Femur (tissue), 1 donor: ENCODE results near the gene DNM3.
A peak's percentile ranks its signal among the peaks of the same experiment; 100 is the strongest.

Source experiments
- DNase-seq: peaks from one replicate; pipeline ENCODE4 v3.0.0-alpha.2; 2017

Gene DNM3

GRCh38 chr1:172120381-172120780 lies 279.1 kb downstream of the DNM3 start:
- no peak for DNase-seq

DNA sequence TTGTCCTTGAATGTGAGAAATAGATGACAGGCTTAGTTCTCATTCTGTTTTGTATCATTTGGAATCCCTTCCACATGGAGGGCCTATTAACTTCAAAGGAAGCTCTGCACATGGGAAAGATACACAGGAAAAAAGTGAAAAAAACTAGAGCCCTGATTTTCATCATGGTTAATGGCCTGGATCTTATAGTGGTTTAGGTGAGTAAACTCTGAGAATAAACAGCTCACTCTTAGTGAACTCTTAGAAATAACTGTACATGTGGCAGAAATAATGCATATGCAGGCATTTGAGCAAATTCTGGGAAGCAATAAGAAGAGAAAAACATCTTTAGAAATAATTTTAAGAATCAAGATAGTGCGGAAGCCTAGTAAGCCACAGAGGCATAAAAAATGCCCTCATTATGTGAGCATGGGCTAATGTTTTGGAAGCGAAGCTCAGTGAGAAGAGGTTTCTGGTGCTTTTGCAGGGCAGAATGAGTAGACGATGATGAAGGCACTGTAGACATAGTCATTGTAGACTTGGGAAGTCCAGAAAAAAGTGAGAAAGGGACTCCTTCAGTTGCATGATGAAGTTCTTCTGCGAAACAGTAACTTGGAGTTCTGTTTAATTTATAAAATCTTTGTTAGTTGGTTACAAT lies 279.9 kb downstream of the DNM3 start:
- no peak for DNase-seq

DNA sequence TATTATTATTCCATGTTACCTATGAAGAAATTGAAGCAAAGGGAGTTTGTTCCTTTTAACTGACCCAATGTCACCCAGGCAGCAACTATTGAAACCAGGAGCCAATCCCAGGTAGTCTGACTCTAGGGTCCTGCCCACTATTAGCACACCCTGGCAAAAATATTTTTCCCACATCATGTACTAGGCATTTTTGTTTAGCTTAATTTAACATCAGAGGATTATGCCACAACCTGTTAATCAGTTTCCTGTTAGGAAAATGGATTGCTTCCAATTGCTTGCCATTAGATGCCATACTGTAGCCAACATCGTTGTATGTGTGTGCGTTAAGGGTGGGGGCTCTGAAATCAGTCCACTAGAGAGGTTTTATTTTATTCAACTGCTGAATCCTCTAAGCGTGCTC lies 281.1 kb downstream of the DNM3 start:
- no peak for DNase-seq

GRCh38 chr1:172125250-172125649 lies 284.0 kb downstream of the DNM3 start:
- DNase-seq, result no peak

- no peak for DNase-seq
Observed at GRCh38 chr1:172125812-172126430, 284.6 kb downstream of the DNM3 start.

- DNase-seq, result no peak
Observed at GRCh38 chr1:172132836-172133235, 291.5 kb downstream of the DNM3 start.

GRCh38 chr1:172134087-172134731 lies 292.9 kb downstream of the DNM3 start:
- no peak for DNase-seq

DNA sequence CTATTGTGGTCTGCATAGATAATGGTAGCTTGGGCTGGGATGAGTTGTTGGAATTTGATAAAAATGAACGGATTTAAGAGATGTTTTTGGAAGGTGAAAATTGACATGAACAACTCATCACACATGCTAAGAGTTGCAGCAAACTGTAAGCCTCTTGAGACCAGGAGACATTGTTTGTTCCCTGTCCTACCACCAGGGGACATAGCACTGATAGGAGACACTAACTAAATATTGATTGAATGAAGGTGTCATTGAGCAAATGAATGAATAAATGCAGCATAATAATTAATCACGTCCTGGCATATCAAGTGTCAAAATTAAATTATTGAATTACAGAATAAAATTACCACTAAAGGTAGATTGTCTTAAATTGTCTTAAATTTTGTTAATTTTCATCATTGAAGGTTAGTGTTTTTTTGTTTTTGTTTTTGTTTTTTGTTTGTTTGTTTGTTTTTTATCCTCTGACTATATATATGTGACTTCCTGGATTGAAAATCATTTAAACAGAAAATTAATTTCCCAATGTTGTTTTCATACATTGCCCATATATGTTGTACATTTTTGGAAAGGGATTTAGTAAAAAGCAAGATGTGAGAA lies 293.9 kb downstream of the DNM3 start:
- DNase-seq, result no peak

DNA sequence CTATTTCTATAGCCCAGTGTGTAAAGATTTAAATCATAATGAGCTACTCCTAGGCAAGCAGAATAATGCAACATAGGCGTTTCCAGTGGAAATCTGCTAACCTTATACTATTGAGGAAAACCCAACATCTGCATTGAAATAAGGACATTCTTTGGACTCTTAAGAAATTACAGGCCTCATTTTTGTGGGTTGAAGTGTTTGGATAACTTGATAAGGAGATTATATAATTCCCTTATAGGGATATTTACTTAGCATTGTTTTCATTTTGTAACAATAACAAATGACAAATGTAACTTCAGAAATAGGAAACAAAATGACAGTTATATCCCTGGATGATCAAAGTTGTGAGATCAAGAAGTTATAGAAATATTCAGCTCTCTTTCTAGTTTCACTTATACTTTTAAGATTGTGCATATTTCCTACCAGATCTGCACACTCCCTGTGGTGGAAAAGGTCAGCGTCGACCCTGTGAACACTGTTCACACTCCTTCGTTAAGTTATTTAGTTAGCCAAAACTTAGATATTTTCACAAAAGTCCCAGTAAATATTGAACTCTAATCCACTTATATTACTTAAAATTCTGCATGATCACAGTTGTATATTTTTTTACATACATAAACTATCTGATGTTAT lies 294.8 kb downstream of the DNM3 start:
- no peak for DNase-seq

- no peak for DNase-seq
Observed at GRCh38 chr1:172136925-172137324, 295.6 kb downstream of the DNM3 start.

GRCh38 chr1:172137703-172138454 lies 296.6 kb downstream of the DNM3 start:
- no peak for DNase-seq

DNA sequence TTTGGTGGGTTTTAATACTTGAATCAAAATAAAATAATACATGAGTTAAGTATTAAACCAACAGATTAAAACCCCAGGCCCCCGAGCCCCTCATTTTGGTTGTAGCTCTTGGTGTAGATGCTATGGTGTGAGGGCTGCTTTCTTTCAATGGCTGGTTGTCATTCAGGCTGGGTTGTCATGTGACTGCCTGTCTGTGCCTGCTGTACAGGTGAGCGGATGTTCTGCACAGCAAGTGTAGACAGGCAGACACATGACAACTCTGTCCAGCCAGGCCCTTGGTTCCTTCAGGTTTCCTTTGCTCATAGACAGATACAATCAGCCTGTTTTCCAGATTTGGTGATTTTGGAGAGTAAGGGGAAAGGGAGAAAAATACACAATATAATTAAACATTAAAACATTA lies 297.3 kb downstream of the DNM3 start:
- DNase-seq, result peak; percentile 31

GRCh38 chr1:172139196-172139595 lies 297.9 kb downstream of the DNM3 start:
- DNase-seq, result no peak

DNA sequence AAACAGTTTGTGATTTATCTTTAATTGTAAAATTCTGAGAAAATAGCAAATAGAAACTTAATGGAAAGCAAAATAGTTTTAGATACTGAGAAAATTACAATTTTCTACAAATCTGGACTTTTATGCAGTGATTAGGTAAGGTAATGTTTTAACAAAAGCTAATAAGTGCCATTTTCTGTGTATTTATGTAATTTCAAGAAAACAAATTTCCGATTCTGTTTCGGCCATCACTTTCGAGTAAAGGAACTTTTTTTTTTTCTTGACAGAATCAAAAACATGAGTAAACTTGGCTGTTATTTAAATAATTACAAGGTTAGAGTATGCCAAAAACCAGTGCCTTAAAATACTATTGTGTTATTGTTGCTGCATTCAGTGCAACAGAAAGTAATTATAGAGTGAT lies 298.8 kb downstream of the DNM3 start:
- DNase-seq, result no peak

GRCh38 chr1:172140591-172140990 lies 299.3 kb downstream of the DNM3 start:
- no peak for DNase-seq

- no peak for DNase-seq
Observed at GRCh38 chr1:172141341-172141881, 300.1 kb downstream of the DNM3 start.

DNA sequence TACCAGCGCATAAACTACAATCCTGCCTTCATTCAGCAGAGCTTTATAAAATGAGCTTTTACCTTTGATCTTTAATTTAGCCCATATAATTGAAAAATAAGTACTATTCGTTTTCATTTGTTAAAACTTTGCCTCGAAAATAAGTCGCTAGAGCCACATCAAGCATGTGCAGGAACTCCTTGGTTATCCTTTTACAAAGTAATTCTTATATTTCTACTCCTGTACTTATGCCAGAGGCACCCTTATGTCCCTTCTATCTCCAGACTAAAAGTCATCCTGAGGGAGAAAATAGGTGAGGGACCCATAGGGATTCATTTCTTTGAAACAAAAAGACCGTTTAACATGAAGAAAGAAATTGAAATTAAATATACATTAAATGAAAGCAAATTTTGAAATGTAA lies 301.0 kb downstream of the DNM3 start:
- no peak for DNase-seq

DNA sequence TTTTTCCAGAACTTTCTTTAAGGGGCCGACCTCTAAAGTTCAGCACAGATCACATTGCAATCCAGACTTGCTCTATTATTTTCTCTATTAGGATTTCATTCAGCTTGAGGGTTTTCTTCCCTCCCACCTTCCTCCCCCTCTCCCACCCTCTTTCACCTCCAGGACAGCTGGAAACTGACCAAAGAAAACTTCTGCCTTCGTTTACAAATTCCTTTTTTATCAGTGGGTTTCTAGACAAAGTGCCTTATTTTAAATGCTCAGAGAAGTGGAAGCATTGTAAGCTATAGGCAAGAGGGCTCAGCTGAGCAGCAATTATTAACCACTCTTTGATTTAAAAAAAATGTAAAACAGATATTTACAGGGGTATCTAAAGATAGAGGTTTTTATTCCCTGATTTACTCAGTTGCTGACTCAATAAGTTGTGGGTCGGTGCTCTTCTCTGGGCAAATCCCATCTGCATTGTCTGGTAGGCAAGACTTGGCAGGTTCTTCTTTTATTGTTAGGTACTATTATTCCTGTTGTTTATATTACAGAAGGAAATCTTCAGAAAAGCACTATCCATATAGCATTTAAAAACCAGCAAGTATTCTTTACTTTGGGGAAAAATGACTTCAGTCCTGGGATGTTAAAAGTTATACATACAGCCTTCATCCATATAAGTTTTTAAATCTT lies 302.2 kb downstream of the DNM3 start:
- peak; percentile 46 for DNase-seq

DNA sequence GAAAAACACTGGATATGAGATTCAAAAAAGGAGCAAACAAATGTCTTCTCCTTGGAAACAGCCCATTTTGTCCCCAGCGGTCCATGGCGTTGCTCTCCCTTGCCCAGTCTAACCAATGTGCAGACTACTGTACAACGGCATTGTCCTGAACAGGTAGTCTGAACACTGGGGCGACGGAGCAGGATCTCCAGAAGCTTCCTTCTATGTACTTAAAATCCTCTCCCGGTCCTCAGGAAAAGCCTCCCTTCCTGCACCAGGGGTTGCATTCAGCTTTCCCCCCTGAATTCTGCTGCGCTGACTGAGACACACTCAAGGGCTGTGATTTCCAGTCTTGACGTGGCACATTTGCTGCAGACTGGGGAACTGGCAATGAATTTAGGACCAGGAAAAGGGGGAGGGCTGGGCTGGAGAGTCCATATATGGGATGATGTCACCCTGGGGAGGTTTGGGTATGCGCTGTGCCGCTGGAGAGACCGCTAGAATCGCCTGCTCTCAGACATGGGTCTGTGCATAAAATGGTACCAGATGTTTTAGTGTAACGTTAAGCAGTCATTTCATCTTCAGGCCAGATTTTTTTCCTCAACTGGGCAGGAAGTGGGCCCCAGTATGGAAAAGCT lies 303.3 kb downstream of the DNM3 start:
- DNase-seq, result peak; percentile 97

- DNase-seq, result peak; percentile 76
Observed at GRCh38 chr1:172145231-172145651, 303.9 kb downstream of the DNM3 start.

- DNase-seq, result no peak
Observed at GRCh38 chr1:172145656-172146055, 304.4 kb downstream of the DNM3 start.
